ENCODE results near the gene HIC2.

GRCh38 chr22:21447694-21448402 lies 30.7 kb downstream of the HIC2 start:
- TF ChIP-seq CTCF (IDR thresholded peaks at IDR 0.05), result no peak
- TF ChIP-seq POLR2A (IDR thresholded peaks at IDR 0.05), result no peak
